Heart left ventricle (tissue), 16 donors: ENCODE results near the gene ADO. TPM values are rescaled to one million over a fixed set of nuclear protein-coding genes. Genes with fewer than 3 reads are reported as not detected.

Experiments
- ATAC-seq, 4 donors: fragments of 200-7000 bp; cut with Tn5 transposase; one replicate each; pipeline ENCODE4 v1.9.1; 2020 to 2022; ENCODE audit warnings: moderate library complexity in 4 of 4, mild to moderate bottlenecking in 3 of 4, moderate number of reproducible peaks in 1 of 4
- DNase-seq, 5 donors: peaks; one replicate each; pipeline ENCODE4 v3.0.0-alpha.2; 2020
- H3K27ac ChIP-seq, 12 donors: fragments of 200-600 bp; sonication (generic) in 4 of 12; one replicate each; pipeline versions ENCODE4 v1.5.0 to v1.8.0; 2016 to 2022; ENCODE audit warnings: mild to moderate bottlenecking in 2 of 12
- H3K27me3 ChIP-seq, 9 donors: fragments of 200-600 bp; sonication (generic) in 2 of 9; one replicate each; pipeline versions ENCODE4 v1.5.1 to v1.8.0; 2016 to 2022; ENCODE audit warnings: mild to moderate bottlenecking in 3 of 9
- H3K36me3 ChIP-seq, 9 donors: fragments of 200-600 bp; sonication (generic) in 2 of 9; one replicate each; pipeline versions ENCODE4 v1.5.0 to v1.8.0; 2018 to 2022; ENCODE audit warnings: mild to moderate bottlenecking in 2 of 9
- H3K4me1 ChIP-seq, 12 donors: fragments of 200-600 bp; sonication (generic) in 4 of 12; one replicate each; pipeline versions ENCODE4 v1.5.0 to v1.8.0; 2016 to 2022; ENCODE audit warnings: mild to moderate bottlenecking in 3 of 12
- H3K4me3 ChIP-seq, 12 donors: fragments of 200-600 bp; sonication (generic) in 4 of 12; one replicate each; pipeline versions ENCODE4 v1.5.0 to v1.8.0; 2017 to 2022; ENCODE audit warnings: mild to moderate bottlenecking in 9 of 12, moderate library complexity in 4 of 12
- H3K9me3 ChIP-seq, 12 donors: fragments of 200-600 bp; sonication (generic) in 4 of 12; one replicate each; pipeline versions ENCODE4 v1.5.0 to v1.8.0; 2016 to 2022; ENCODE audit warnings: mild to moderate bottlenecking in 1 of 12
- POLR2A ChIP-seq, 2 donors: fragments of 450-650 bp; IDR thresholded peaks; one replicate each; pipeline ENCODE4 v1.6.1; 2017; ENCODE audit warnings: antibody characterized with exemption in 2 of 2, mild to moderate bottlenecking in 2 of 2, moderate library complexity in 2 of 2
- WGBS, 4 donors: extraction: QIAGEN DNeasy Blood & Tissue Kit in 2 of 4; methylation state at CpG; one replicate each; pipeline versions ENCODE4 v1.1.5 to v1.1.7; 2013 to 2018; 5-methylcytosine and 5-hydroxymethylcytosine counted together
- intact Hi-C, 10 donors: fragments of 100-400 bp; cut with DNase I; formaldehyde crosslinking; loops; one replicate each; pipeline versions ENCODE4 v1.11.1 to v1.14.2; 2022
- polyA plus RNA-seq, 2 donors: library from polyadenylated mRNA; stranded (reverse); fragments of 200-250 nt; gene quantifications; one replicate each; pipeline ENCODE4 v1.2.3, GENCODE V29; 2013
- total RNA-seq, 9 donors: library from RNA; depleted of rRNA in 2 of 9; stranded (reverse); fragments of >200 nt in 2 of 9; fragmentation: NEBNext Ultra II Directional in 3 of 9; extraction: Animal tissue kit (Norgen Biotek cat#: 25700) in 3 of 9; gene quantifications; one replicate each; pipeline versions ENCODE4 v1.1.0 to v1.2.4, GENCODE V29; 2016 to 2023
- TF ChIP-seq, protein P1 (sequence below), 12 donors: fragments of 200-600 bp; sonication (generic) in 4 of 12; IDR thresholded peaks; one replicate each; pipeline versions ENCODE4 v1.5.0 to v1.8.0; 2018 to 2022; ENCODE audit warnings: antibody characterized with exemption in 12 of 12, mild to moderate bottlenecking in 5 of 12
- donor health status: ischemic (EF 13 %, LVEDD 7.1; RV severe dilation, severe dysfunction).
- donor health status: healthy with polysubstance abuse.
- donor health status: DM: no; HTN: yes; CAD: no.
- donor health status: DM: no; HTN: no; CAD: no.
- donor health status: ischemic (EF 25% LVEDD 6.9; RV normal size, moderate dysfunction).
- donor health status: ischemic (EF 25% LVEDD 5.7; RV mildly dilated, moderate dysfunction).
- donor health status: healthy.
- donor health status: DM: yes; HTN: yes; CAD: no.
- donor health status: ischemic (EF 35%, LVEDD 5.7; RV mildly dilated, moderate dysfunction).
- donor health status: nonischemic (EF 11% LVEDD 7.7; RV severe dilation, severe dysfunction).
- donor health status: DM: yes; HTN: yes; CAD: no.
- donor health status: PGD.
- donor health status: ischemic (EF 29% LVEDD 5.4; RV normal size, mild dysfunction).
- donor health status: nonischemic (EF 23%, LVEDD 6.1; RV moderate dilation, normal function).

ADO gene
- total and polyA plus RNA-seq, 11 donors = 7.6 to 35.5 (median 19.7) TPM

DNA sequence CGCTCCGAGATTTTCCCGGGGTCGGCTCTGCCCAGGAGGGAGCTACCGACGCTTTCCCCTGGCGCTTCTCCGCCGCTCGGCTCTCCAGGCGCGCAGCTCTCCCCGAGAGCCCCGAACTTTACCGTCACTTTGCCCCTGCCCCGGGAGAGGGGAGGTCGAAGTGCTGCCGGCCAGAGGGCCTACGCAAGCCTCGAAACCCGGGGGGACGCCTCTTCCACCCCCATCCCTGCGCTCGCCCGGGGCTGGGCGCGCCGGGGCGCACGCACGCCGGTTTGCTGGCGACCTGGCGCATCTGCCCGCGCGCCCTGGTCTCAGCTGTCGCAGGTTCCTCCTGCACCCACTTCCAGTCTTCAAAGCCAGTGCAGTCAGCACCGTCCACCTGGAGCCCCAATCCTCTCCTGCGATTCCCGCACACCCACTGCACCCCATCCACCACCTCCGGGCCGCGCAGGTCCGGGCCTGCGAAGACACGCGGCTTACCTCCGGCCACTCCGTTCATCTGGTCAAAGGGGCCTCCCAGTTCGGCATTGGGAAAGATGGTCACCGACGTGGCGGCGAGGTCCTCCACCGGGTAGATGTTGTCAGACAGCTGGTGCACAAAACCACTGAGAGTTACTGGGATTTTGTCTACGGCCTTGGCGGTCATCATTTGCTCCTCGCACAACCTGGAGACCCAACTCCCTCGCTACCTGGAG is 11.0 kb downstream of the ADO start:
- TF ChIP-seq, protein P1, sequence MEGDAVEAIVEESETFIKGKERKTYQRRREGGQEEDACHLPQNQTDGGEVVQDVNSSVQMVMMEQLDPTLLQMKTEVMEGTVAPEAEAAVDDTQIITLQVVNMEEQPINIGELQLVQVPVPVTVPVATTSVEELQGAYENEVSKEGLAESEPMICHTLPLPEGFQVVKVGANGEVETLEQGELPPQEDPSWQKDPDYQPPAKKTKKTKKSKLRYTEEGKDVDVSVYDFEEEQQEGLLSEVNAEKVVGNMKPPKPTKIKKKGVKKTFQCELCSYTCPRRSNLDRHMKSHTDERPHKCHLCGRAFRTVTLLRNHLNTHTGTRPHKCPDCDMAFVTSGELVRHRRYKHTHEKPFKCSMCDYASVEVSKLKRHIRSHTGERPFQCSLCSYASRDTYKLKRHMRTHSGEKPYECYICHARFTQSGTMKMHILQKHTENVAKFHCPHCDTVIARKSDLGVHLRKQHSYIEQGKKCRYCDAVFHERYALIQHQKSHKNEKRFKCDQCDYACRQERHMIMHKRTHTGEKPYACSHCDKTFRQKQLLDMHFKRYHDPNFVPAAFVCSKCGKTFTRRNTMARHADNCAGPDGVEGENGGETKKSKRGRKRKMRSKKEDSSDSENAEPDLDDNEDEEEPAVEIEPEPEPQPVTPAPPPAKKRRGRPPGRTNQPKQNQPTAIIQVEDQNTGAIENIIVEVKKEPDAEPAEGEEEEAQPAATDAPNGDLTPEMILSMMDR (IDR thresholded peaks at IDR 0.05) = no peak
- TF ChIP-seq POLR2A (IDR thresholded peaks at IDR 0.05) = no peak
- Histone ChIP-seq H3K27me3 (peaks cover 0 to 47% (median 17%) of the 10 kb centered on the region in 9 donors), H3K4me3 (peak overlapping the region; percentile 37 to 91 (median 78)), H3K36me3 (peaks cover 0 to 5% (median 0%) of the 10 kb centered on the region in 9 donors), H3K4me1 (peaks cover 0 to 56% (median 28%) of the 10 kb centered on the region in 12 donors), H3K27ac (peak overlapping the region in 10 of 12 donors; percentile 77 to 93 (median 89)), H3K9me3 (no peaks in the 10 kb centered on the region)
- DNase-seq (peak in 1 of 5 donors; percentile 25), ATAC-seq (no peak)
- intact Hi-C loops = loop anchor here (2.0 to 10.0 kb wide), 13 partner anchors 53 to 378 kb away; partner anchors contain the start of gene NRBF2 (in 5 of the 10)
- 1 to 2% (median 2%) methylated on average over 30 to 60 of the region's 60 CpGs for WGBS, 4 donors

- intact Hi-C loops = loop anchor here (2.0 to 10.0 kb wide), 13 partner anchors 53 to 379 kb away; partner anchors contain the start of gene NRBF2 (in 5 of the 10)
- Histone ChIP-seq H3K36me3 (peaks cover 0 to 3% (median 0%) of the 10 kb centered on the region in 9 donors), H3K9me3 (no peaks in the 10 kb centered on the region), H3K4me3 (peak overlapping the region; percentile 37 to 91 (median 78)), H3K27me3 (peaks cover 0 to 50% (median 17%) of the 10 kb centered on the region in 9 donors), H3K27ac (peak overlapping the region in 11 of 12 donors; percentile 77 to 93 (median 87)), H3K4me1 (peaks cover 0 to 54% (median 28%) of the 10 kb centered on the region in 12 donors)
- 0 to 2% (median 2%) methylated on average over 2 of the region's 2 CpGs for WGBS, 4 donors
- DNase-seq (no peak), ATAC-seq (no peak)
- TF ChIP-seq, protein P1 (IDR thresholded peaks at IDR 0.05) = no peak
- no peak for TF ChIP-seq POLR2A (IDR thresholded peaks at IDR 0.05)
These were observed 11.5 kb downstream of the ADO start for GRCh38 chr10:62816076-62816330.

DNA sequence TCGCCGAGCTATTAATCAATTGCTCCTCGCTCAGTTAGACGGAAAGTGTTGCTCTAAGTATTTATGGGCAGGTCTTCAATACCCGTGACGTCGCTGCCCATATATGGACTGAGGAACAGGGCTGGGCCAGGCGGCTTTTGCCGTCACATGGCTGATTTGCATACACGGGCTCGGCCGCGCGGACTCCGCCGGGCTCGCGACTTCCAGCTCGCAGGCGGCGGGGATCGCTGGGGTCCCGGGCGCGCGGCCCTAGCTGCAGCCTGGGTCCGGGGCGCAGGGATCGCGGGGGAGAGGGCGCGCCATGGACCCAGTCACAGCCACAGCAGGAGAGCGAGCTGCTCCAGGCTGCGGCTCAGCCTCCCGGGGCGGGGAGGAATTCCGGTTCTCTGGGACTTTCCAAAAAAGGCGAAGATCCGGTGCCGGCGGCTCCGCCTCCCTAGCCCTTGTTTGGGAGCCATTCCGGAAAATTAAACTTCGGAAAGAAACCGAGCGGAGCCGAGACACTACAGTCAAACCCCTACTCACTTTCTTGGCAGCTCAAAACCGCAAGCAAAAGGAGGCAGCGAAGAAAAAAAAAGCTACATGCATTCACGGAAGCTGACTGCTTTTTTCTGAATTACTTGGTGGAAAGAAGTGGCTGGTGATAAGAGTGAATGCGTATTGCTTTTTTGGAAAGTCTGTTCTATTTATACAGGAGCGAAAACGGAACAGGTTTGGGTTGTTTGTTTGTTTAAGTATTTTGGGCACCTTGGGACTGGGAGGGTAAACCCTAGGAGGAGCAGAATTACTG is 12.0 kb downstream of the ADO start, which contains the start of gene EGR2:
Gene EGR2 (minus strand): TSS at position 36 of the 790 bp plus-strand sequence. CDS start 337 bp downstream, outside the sequence.
- DNase-seq (peak; percentile 93 to 95 (median 94)), ATAC-seq (peak; percentile 75 to 93 (median 86))
- no peak for TF ChIP-seq POLR2A (IDR thresholded peaks at IDR 0.05)
- TF ChIP-seq, protein P1 (IDR thresholded peaks at IDR 0.05) = no peak
- Histone ChIP-seq H3K36me3 (peaks cover 0 to 3% (median 0%) of the 10 kb centered on the region in 9 donors), H3K9me3 (no peaks in the 10 kb centered on the region), H3K4me1 (peaks cover 0 to 48% (median 28%) of the 10 kb centered on the region in 12 donors), H3K4me3 (peak within 1 kb of the TSS; percentile 37 to 91 (median 78)), H3K27me3 (peaks cover 0 to 50% (median 17%) of the 10 kb centered on the region in 9 donors), H3K27ac (peak within 1 kb of the TSS; percentile 63 to 93 (median 87))
- intact Hi-C loops = loop anchor here (2.0 to 10.0 kb wide), 13 partner anchors 54 to 379 kb away; partner anchors contain the start of gene NRBF2 (in 5 of the 10)
- 0 to 1% (median 1%) methylated on average over 30 to 53 of the region's 53 CpGs for WGBS, 4 donors
